GM13977 (cell line): ENCODE data around the gene ELF4.

Experiments
- DNase-seq: peaks from one replicate; pipeline ENCODE4 v3.0.0; 2012; ENCODE audit warnings: low spot score
- in situ Hi-C: fragments of 300-500 bp; cut with MboI; formaldehyde crosslinking; loops from one replicate; pipeline ENCODE4 v1.12.0; 2022; ENCODE audit warnings: low sequenced_read_pairs, low pct_unique_long_range_greater_than_20kb, mixed read lengths, inconsistent platforms; ENCODE audit not compliant: unreplicated experiment
- TF ChIP-seq, protein P1 (sequence below): IDR thresholded peaks from 2 replicates; pipeline ENCODE4 v1.5.1; 2012; ENCODE audit warnings: mild to moderate bottlenecking, control low read depth; ENCODE audit not compliant: insufficient read depth; ENCODE audit errors: extremely low read depth, missing control alignments

ELF4 gene

DNA sequence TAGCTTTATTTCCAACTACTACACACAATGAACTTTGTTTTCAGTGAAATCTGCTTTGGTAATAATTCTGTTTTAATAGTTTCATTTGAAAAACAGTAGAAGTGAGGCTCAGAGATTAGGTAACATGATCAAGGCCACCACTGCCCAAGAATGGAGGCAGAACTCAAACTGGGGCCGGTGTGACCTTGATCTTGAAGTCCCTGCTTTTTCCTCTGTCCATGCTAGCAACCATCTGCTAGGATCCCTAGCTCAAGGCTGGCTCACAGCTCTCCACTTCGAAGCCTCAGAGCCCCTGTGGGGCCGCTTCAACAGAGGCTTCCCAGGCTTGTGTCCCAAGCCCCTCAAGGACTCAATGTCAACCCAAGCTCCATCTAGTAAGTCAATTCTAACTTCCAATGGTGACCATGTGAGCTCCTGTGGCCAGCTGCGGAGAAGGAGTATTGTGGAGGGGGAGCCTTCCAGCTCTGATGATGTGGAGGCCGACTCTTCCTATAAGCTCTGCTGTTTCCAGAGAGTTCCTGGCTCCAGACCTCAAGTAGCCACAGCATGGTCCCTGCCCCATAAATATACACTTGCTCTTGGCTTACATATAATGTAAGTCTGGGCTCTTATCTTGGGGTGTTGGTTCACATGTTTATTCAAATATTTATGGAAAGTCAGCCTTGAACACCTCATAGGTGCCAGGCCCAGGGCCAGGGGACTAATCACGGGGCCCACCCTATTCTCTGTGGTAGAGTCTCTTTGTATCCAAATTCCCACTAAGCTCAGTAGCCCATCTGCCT is 14.9 kb downstream of the ELF4 start:
- DNase-seq: no peak
- TF ChIP-seq, protein P1, sequence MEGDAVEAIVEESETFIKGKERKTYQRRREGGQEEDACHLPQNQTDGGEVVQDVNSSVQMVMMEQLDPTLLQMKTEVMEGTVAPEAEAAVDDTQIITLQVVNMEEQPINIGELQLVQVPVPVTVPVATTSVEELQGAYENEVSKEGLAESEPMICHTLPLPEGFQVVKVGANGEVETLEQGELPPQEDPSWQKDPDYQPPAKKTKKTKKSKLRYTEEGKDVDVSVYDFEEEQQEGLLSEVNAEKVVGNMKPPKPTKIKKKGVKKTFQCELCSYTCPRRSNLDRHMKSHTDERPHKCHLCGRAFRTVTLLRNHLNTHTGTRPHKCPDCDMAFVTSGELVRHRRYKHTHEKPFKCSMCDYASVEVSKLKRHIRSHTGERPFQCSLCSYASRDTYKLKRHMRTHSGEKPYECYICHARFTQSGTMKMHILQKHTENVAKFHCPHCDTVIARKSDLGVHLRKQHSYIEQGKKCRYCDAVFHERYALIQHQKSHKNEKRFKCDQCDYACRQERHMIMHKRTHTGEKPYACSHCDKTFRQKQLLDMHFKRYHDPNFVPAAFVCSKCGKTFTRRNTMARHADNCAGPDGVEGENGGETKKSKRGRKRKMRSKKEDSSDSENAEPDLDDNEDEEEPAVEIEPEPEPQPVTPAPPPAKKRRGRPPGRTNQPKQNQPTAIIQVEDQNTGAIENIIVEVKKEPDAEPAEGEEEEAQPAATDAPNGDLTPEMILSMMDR: no peak

DNA sequence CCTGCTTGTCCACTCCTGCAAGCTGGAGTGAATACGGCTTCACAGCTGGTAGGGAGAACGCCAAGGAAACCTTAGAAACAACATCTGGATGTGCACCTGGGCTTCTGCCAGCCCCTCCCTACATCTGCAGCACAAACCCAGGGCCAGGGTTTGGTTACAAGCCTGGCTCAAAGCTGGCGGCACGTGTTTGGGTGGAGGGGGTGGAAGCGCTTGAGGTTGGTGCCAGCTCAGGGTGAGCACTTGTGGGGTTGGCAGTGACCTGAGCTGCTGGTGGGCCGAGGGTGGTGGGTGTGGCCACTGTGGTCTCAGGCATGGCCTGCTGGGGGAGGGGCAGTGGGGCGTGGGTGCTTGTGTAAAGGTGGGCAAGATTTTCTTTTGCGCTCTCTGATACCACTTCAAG is 15.6 kb downstream of the ELF4 start:
- in situ Hi-C loops: no loop called here
- DNase-seq: no peak
- TF ChIP-seq, protein P1: no peak

More for the DNA sequence above, 14.9 kb downstream of the ELF4 start:
- in situ Hi-C loops: no loop called here

DNA sequence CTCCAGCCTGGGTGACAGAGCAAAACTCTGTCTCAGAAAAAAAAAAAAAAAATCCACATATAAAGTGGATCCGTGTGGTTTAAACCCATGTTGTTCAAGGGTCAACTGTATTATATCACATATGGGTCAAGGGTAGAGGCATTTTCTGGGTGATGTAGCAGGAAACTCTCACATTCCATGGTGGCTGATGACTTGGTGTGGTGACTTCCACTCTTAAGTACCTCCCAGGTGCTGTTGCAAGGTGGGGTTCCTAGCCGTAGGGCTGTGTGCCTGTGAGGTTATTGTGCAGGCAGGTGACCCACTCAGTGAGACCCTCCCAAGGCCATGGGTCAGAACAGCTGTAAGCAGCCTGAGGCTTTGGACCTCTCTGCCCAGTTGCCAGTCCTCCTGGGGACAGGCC is 17.0 kb downstream of the ELF4 start:
- in situ Hi-C loops: no loop called here

DNA sequence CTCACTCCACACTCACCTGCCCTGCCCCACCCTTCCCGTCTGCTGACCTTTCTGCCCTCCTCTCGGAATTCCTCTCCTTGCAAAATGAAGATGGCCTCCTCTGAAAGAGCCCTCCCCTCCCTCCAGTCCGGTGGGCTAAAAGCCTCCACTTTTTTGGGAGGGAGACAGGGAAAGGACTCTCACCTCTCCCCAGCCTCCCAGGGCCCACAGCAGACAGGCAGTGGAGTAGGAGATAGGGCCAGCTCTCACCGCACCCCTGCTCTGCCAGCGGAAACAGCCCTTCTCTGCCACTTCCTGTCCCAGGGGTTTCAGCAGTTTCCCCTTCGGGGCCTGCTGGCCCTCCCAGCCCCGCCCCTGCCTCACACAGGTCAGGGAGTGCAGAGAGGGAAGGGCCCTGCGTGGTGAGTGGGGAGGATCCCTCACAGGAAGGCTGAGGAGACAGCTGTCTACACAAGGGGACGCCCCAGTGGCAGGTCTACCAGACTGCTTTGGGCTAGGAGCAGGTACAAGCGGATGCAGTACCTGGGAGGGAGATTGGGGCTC is 18.2 kb downstream of the ELF4 start:
- DNase-seq: peak; percentile 87
- TF ChIP-seq, protein P1: peak; percentile 32
- in situ Hi-C loops: no loop called here

More for the DNA sequence above, 17.0 kb downstream of the ELF4 start:
- TF ChIP-seq, protein P1: no peak
- no peak for DNase-seq

DNA sequence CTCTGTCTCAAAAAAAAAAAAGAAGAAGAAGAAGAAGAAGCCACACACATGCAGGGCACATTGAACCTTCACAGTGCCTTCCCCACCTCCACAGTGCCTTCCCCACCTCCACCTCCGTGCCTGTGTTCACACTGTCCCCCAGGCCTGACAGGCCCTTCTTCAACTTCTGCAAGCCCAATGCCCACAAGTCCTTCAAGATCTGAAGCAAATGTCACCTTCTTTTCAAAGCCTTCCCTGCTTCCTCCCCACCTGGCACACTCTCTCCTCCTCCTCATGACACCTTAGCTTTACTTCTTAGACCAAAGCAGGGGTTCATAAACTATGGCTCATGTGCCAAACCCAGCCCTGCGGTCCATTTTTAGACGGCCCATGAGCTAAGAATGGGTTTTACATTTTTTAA is 19.9 kb downstream of the ELF4 start:
- no peak for DNase-seq
- TF ChIP-seq, protein P1: no peak
- in situ Hi-C loops: no loop called here

DNA sequence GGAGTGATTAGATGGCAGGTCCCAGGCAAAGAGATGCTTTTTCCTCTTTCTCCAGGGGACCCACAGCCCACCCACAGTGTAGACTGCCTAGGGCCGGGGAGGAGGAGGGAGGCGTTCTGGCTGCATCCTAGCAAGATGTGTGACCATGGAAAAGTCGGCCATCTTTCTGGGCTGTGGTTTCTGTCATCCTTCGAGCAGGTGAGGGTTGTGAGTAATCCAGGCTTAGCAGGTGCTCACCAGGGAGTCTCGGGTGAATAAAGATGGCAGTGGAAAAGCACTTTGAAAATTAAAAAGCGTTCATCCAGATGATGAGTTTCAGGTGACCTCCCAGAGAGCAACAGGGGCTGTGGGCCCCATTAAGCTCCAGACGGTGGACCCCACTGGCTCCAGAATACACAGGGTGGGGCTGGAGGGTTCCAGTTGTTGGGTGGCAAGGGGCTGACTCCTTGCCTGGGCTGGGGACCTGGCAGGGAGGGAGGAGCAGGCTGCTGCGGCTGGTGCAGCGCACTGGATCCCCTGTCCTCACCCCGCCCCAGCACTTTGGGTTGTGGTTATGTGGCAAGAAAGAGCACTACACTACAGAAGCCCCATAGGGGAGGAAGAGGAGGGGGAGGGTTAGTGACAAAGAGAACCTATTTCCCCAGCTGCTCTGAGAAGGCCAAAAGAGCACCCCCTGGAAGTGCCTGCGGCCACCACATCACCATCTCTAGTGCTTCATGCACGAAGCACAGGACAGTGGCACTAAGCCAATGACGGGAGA is 23.7 kb downstream of the ELF4 start:
- in situ Hi-C loops: no loop called here
- no peak for DNase-seq
- TF ChIP-seq, protein P1: no peak
